K562 (cell line): Measurements from ENCODE around the gene UBN2. TPM values are rescaled to one million over a fixed set of nuclear protein-coding genes. Genes with fewer than 3 reads are reported as not detected.
A peak's percentile ranks its signal among the peaks of the same experiment; 100 is the strongest.

Source experiments
- ATF2 ChIP-seq: sonication (generic); formaldehyde crosslinking; IDR thresholded peaks from 2 replicates; pipeline ENCODE4 v1.8.1; 2022; ENCODE audit warnings: missing genetic modification reagents
- CBFA2T2 ChIP-seq: fragments of 450-650 bp; conservative IDR thresholded peaks from 2 replicates; pipeline ENCODE4 v1.6.1; 2017; ENCODE audit warnings: mild to moderate bottlenecking
- CSDE1 ChIP-seq, 2 experiments: fragments of 450-650 bp; IDR thresholded peaks; 2 replicates each; pipeline ENCODE4 v1.6.1; 2016; ENCODE audit warnings: mild to moderate bottlenecking in 1 of 2
- DNMT1 ChIP-seq: fragments of 450-650 bp; IDR thresholded peaks from 2 replicates; pipeline ENCODE4 v1.6.1; 2016; ENCODE audit warnings: antibody characterized with exemption, mild to moderate bottlenecking
- ELF4 ChIP-seq: fragments of 450-650 bp; formaldehyde crosslinking; IDR thresholded peaks from 2 replicates; pipeline ENCODE4 v1.4.0; 2022; ENCODE audit warnings: missing genetic modification characterization
- HDAC3 ChIP-seq: fragments of 450-650 bp; IDR thresholded peaks from 2 replicates; pipeline ENCODE4 v1.6.1; 2018; ENCODE audit warnings: borderline replicate concordance, mild to moderate bottlenecking, moderate library complexity; ENCODE audit not compliant: partially characterized antibody
- HNRNPUL1 ChIP-seq: fragments of 200-400 bp; formaldehyde crosslinking; IDR thresholded peaks from 2 replicates; pipeline ENCODE4 v1.6.1; 2017; ENCODE audit warnings: low read length
- HOMEZ ChIP-seq: fragments of 250-450 bp; sonication (Bioruptor Pico); IDR thresholded peaks from 2 replicates; pipeline ENCODE4 v1.4.0; 2020; ENCODE audit warnings: mild to moderate bottlenecking, moderate library complexity
- KDM1A ChIP-seq, 2 experiments: fragments of 450-650 bp; IDR thresholded peaks; 2 replicates each; pipeline ENCODE4 v1.6.1; 2016; ENCODE audit warnings: mild to moderate bottlenecking in 2 of 2
- MXI1 ChIP-seq: IDR thresholded peaks from 2 replicates; pipeline ENCODE4 v1.6.1; 2011; ENCODE audit warnings: low read depth, mild to moderate bottlenecking, improper control_type of control experiment, low read length
- PHF20 ChIP-seq: fragments of 450-650 bp; IDR thresholded peaks from 2 replicates; pipeline ENCODE4 v1.6.1; 2018; ENCODE audit not compliant: partially characterized antibody
- PHTF2 ChIP-seq: fragments of 250-450 bp; sonication (Bioruptor Pico); IDR thresholded peaks from 2 replicates; pipeline ENCODE4 v1.5.0; 2021; ENCODE audit warnings: mild to moderate bottlenecking
- PRPF4 ChIP-seq: fragments of 200-400 bp; formaldehyde crosslinking; IDR thresholded peaks from one replicate; pipeline ENCODE4 v1.6.1; 2017; ENCODE audit warnings: low read length, low read depth, mild to moderate bottlenecking; ENCODE audit not compliant: insufficient read depth, poor library complexity, severe bottlenecking
- SRF ChIP-seq, 2 experiments: fragments of 250-450, 450-650 bp in 1 of 2; sonication (Bioruptor Pico) in 1 of 2; sonication (generic) in 1 of 2; formaldehyde crosslinking; IDR thresholded peaks; 2 replicates each; pipeline versions ENCODE4 v1.5.0 to v1.5.1; 2020 to 2022; ENCODE audit warnings: mild to moderate bottlenecking in 1 of 2, missing genetic modification reagents in 1 of 2
- SRSF1 ChIP-seq: fragments of 200-400 bp; formaldehyde crosslinking; IDR thresholded peaks from 2 replicates; pipeline ENCODE4 v1.6.1; 2017; ENCODE audit warnings: mild to moderate bottlenecking, low read depth, low read length, moderate library complexity
- STAT5A ChIP-seq: IDR thresholded peaks from 2 replicates; pipeline ENCODE4 v1.6.1; 2012; ENCODE audit warnings: low read length, inconsistent platforms, borderline replicate concordance
- TCF3 ChIP-seq: sonication (generic); formaldehyde crosslinking; IDR thresholded peaks from 2 replicates; pipeline ENCODE4 v1.4.0; 2020; ENCODE audit warnings: mild to moderate bottlenecking, missing genetic modification reagents
- ZBED1 ChIP-seq: IDR thresholded peaks from 2 replicates; pipeline ENCODE4 v1.6.1; 2014
- ZBTB26 ChIP-seq: fragments of 450-650 bp; formaldehyde crosslinking; IDR thresholded peaks from 2 replicates; pipeline ENCODE4 v1.4.0; 2022; ENCODE audit warnings: missing genetic modification characterization
- ZNF140 ChIP-seq: fragments of 250-450 bp; sonication (Bioruptor Pico); IDR thresholded peaks from 2 replicates; pipeline ENCODE4 v1.8.0; 2021; ENCODE audit warnings: moderate library complexity, mild to moderate bottlenecking, inconsistent platforms
- ZNF609 ChIP-seq: sonication (generic); formaldehyde crosslinking; IDR thresholded peaks from 2 replicates; pipeline ENCODE4 v1.8.1; 2023; ENCODE audit warnings: missing genetic modification reagents, mild to moderate bottlenecking, borderline replicate concordance
- polyA plus RNA-seq, 8 experiments: library from polyadenylated mRNA; depleted of rRNA in 4 of 8; stranded (reverse) in 5 of 8; unstranded in 3 of 8; fragments of >200 nt; fragmentation: Nextera tagmentation in 2 of 8; fragmentation: Illumina TruSeq in 1 of 8; extraction: Ambion mirVana in 2 of 8; extraction: Trizol in 1 of 8; gene quantifications; 2 replicates each; pipeline versions ENCODE4 v1.2.1 to v1.2.3, GENCODE V29; 2011 to 2014; ENCODE audit warnings: inconsistent platforms in 1 of 8, missing spikeins in 1 of 8
- total RNA-seq, 7 experiments: library from RNA; depleted of rRNA in 6 of 7; stranded (reverse); fragments of >200 nt in 6 of 7; fragmentation: Illumina TruSeq in 2 of 7; extraction: Trizol in 2 of 7; gene quantifications; 2 replicates each; pipeline versions ENCODE4 v1.2.1 to v1.2.3, GENCODE V29; 2011 to 2021; ENCODE audit warnings: low replicate concordance in 1 of 7

The UBN2 gene
- total and polyA plus RNA-seq, 9 of the 15 experiments (the other 6 are each of a cell fraction or from before 2014, with no cell fraction given), result 1.2 to 19.5 (median 9.9) TPM

- TF ChIP-seq PHF20 (no peak), ZBTB26 (0 out of 2 replicates have a peak, but pooled peaks have one; percentile 4), ZBED1 (no peak), TCF3 (CRISPR knock-in tag) (no peak), ZNF140 (no peak), ZNF609 (CRISPR knock-in tag) (0 out of 2 replicates have a peak, but pooled peaks have one; percentile 29), HDAC3 (no peak), KDM1A (IDR thresholded peaks at IDR 0.05) (peak; percentile 5 to 45; a peak in 2 of 4 replicates), ATF2 (CRISPR knock-in tag) (no peak), SRSF1 (no peak), CBFA2T2 (no peak), PRPF4 (no peak), STAT5A (0 out of 2 replicates have a peak, but pooled peaks have one; percentile 12), HNRNPUL1 (peak; percentile 19; the same call in 1 of the 2 replicates), PHTF2 (CRISPR knock-in tag) (no peak), DNMT1 (0 out of 2 replicates have a peak, but pooled peaks have one; percentile 35), MXI1 (0 out of 2 replicates have a peak, but pooled peaks have one; percentile 23), HOMEZ (CRISPR knock-in tag) (0 out of 2 replicates have a peak, but pooled peaks have one; percentile 20), SRF (CRISPR knock-in tag; IDR thresholded peaks at IDR 0.05) (0 out of 4 replicates have a peak, but pooled peaks of 1 of the 2 experiments have one; percentile 24), ELF4 (0 out of 2 replicates have a peak, but pooled peaks have one; percentile 46), CSDE1 (IDR thresholded peaks at IDR 0.05) (0 out of 4 replicates have a peak, but pooled peaks of 1 of the 2 experiments have one; percentile 23)
These were observed 110.8 kb downstream of the UBN2 start (continued) for GRCh38 chr7:139341776-139342226.
